ENCODE measurements around the gene SCARB1.

Gene SCARB1

DNA sequence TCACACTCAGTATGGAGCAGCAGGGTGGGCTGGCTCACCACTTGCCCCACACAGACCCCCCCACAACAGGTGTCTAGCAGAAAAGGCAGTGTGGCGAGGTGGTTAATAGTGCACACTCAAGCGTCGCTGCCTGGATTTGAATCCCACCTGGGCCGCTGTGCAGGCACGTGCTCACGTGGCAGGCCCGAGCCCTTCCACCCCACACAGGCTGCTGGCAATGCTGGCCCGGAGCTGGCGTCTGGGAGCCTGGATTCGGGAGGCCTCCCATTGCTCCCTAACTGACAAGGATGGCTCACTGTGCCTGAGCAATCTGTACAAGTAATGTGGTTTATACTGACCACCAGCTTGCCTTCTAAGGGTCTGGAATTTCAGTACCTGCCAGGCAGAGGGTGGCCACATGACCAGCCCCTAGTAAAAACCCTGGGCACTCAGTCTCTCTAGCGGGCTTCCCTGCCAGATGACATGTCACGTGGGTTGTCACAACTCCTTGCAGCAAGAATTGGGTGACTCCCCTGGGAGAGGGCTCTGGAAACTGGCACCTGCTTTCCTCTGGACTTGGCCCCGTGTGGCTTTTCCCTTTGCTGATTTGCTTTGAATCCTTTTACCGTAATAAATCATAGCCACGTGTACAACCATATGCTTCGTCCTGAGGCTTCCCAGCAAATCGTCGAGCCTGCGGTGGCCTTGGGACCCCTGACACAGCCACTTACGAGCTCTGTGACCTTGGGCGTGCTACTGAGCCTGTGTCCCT lies 72.8 kb downstream of the SCARB1 start:
- no peak for DNase-seq

DNA sequence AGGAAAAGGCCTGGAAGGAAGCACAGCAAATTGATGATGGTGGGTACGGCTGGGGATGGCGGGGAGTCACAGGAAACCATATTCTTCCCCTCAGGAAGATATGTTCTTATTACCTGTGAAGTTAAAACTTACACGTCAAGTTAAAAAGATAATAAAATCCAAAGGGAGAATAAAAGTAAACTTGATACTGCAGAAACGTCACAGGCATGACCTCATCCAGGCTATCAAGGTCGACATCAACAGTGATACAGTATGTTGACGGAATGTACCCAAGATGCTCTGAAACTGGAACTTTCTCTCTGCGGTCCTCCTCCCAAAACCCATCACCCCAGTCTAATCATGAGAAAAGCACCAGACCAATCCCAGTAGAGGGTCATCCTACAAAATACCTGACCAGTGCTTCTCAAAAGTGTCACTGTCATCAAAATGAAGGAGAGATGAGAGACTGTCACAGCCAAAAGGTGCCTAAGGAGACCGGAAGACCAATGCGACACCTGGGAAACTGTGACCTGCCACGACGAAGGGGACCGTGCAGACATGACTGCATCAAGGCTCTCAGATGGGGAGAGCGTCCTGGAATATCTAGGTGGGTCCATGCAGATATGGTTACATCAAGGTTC lies 74.6 kb downstream of the SCARB1 start:
- no peak for DNase-seq

DNA sequence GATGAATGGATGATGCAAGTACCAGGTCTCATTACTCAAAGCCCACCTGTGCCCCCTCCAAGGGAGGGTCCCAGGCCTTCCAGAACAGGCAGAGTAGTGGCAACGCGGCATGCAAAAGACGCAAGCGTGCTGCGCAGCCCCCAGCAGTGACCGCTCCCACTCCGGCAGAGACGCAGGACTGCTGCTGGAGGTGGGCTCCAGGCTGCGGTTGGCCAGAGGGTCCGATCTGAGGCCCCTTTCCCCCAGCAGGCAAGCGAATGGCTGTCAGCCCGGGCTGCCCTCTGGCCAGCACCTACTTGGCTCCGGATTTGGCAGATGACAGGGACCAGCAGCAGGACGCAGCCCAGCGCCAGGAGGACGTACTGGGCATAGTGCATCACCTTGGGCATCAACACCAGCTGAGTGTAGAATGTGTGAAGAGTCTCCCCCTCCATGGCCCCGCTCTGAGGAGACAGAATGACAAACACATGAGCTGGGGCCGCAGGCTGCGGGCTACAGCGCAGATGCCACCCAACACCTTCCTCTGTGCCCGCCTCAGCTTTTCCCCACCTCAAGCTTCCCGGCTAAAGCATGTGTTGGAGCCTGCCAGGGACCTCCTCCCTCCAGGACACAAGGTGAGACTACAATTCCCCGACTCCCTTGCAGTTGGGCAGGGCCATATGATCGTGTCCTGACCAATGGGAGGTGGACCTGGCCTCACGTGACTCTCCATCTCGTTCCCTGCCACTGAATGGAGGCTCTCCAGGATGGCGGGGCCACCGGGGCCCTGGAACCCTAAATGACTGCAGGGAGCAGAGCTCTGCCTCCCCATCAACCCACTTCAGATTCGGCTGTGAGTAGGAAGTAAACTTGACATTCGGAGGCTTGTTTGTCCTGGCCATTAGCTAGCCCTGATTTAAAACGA lies 77.4 kb downstream of the SCARB1 start:
- DNase-seq: no peak

DNA sequence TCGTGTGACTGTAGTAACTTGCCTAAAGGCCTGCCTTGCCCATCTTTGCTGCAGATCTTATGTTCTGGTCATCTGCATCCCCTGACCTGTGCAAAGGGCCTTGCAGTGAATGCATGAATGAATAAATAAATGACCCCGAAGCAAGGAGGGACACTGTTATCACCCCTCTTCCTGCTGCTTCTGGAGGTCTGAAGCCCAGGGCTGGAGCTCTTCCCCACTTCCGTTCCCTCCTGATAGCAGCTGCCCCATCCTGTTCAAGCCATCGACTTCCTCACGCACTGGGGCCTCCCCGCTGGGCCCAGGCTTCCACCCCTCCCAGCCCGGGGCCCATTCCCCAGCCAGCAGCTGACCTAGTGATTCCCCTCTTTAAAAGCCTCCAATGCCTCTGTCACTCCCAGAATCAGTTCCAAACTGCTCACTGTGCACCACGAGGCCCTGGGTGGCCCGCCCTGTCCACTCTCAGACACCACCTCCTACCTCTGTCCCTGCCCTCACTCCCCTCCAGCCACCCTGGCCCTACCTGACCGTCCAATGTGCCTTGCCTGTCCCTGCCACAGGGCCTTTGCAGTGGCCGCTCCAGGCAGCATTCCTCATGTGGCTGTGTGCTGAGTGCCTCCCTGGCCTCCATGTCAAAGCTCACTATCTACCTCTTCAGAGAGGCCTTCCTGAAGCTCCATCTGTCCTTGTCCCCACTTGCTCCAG lies 78.6 kb downstream of the SCARB1 start:
- no peak for DNase-seq

DNA sequence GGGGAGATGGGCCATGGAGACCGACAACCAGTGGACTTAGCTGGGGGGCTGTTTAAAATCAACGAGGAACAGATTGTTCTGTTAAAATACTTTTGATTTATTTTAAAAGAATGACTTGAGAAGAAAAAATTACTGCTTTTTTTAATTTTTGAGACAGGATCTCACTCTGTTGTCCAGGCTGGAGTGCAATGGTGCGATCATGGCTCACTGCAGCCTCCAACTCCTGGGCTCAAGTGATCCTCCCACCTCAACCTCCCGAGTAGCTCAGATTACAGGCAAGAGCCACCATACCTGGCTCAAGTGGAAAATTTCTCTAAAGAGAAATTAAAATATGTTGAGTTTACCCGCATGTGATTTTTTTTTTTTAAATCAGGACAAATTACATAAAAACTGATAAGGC lies 80.6 kb downstream of the SCARB1 start:
- DNase-seq: no peak

DNA sequence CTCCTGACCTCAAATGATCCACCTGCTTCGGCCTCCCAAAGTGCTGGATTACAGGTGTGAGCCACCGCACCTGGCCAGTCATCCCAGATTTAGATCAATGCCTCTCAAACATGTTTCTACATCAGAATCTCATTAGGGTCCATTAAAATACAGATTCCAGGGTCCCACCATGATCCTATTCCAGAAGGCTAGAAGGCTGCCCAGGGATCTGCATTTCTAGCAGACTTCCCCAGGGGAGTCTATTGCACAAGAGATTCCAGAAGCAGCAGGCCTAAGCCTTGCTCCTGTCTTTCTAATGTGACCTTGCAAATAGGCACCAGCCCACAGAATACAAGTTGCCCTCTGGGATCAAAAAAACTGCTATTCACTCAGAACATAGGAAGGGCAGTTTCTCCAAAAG lies 81.5 kb downstream of the SCARB1 start:
- DNase-seq: no peak

DNA sequence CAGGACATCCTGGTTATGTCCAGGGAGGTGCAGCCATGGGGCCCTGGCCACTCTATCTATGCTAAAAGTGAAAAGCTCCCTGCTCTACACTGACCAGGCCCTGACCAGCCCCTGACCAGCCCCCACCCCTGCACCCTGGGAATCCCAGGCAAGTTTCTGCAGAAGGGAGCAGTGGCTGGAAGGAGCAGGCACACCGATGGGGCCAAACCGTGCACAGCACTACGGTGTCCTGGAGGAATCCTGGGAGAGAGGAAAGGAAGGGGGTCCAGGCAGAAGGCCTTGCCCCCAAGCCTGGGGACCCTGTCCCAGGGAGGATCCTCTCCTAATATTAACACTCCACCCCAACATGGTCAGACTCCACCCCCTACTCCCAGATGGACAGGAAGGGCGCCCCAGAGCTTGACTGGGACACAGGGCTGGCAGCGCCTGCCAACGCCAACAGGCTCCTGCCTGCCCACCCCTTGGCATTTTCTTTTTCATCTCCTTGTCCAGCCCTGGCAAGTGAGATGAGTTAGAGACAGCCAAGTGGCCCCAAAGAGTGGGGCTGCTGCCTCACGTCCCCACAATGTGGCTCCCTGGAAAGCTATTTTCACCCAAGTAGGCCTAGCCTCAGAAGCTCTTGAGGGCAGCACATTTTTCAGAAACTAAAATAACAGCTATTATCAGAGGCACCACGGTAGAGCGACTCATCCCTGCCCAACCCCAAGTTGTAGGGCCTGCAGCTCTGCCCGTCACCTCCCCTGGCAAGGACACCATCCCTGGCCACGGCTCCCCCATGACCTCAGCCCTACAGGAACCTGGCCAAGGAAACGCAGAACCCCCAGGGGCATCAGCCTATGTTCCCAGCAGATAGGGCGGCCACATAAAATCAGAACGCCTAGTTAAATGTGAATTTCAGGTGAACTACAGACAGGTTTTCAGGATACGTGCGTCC lies 82.6 kb downstream of the SCARB1 start:
- DNase-seq: no peak

DNA sequence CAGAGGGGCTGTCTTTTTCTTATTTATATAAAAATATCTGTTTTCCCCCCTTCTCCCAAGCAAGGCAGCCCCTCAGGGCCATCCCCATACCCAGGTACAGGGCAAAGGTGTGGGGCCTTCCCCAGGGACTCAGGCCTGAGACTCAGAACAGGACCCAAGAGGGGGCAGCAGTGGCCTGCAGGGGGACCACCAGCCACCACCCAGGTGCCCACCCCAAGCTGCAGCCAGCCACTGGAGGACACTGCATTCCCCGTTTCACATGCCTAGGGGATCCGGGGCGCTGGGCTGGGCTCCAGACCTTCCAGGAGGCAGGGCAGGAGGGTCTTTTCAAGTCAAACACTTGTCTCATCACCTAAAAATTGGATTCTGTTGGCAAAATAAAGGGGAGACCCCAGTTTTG lies 83.3 kb downstream of the SCARB1 start:
- no peak for DNase-seq

DNA sequence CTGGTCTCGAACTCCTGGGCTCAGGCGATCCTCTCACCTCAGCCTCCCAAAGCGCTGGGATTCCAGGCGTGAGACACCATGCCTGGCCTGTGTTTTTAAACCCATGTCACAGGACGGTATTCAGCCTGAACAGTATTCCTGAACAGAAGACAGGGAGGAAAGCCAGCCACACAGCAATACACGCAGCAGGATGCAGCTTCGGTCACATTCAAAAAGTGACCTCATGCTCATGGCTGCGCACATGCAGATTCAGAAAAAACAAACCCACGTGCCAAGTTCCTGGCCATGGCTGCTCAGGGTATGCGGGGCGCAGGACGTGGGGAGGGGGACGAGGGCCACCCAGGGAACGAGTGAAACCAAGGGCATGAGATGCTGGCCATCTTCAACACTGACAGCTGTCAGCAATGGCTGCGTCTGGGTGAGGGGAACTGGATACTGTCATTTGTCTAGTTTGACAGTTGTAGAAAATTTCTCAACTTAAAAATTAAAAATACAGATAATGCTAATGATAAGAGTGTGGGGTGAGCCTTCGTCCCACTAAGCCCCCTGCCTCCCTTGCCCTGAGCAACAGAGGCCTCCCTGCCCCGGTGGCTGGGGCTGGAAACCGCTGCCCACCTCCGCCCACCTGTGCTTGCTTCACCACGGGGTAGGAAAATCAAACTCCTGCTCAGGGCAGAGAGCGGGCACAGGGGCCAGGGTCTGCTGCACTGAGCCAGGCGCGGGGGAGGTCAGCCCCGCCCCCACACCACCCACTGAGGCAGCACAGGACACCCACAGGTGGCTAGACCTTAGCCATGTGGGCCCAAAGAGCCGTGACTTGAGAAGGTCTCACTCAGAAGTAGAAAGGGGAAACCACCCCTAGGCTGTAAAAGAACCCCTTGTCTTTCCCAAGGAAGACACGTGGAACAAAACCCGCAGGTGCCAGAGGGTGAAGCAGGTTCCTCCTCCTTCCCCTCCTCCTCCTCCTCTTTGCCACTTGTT lies 84.2 kb downstream of the SCARB1 start:
- DNase-seq: no peak

DNA sequence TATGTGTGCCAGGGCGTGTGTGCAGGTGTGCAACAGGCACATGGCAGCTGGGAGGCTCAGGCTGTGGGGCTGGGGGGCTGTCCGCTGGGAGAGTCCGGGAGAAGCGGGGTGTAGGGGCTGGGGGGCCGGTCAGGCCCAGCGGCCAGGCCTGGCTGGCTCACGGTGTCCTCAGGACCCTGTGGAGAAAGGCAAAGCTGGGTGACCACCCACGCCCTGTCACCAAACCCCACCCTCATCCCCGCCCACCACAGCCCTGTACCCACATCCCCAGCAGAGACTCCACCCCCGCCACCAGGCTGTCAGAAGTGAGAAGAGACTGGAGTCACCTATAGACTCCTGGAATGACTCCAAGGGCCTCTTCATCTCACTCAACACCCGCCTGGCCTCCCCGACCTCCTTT lies 85.3 kb downstream of the SCARB1 start:
- DNase-seq: no peak

DNA sequence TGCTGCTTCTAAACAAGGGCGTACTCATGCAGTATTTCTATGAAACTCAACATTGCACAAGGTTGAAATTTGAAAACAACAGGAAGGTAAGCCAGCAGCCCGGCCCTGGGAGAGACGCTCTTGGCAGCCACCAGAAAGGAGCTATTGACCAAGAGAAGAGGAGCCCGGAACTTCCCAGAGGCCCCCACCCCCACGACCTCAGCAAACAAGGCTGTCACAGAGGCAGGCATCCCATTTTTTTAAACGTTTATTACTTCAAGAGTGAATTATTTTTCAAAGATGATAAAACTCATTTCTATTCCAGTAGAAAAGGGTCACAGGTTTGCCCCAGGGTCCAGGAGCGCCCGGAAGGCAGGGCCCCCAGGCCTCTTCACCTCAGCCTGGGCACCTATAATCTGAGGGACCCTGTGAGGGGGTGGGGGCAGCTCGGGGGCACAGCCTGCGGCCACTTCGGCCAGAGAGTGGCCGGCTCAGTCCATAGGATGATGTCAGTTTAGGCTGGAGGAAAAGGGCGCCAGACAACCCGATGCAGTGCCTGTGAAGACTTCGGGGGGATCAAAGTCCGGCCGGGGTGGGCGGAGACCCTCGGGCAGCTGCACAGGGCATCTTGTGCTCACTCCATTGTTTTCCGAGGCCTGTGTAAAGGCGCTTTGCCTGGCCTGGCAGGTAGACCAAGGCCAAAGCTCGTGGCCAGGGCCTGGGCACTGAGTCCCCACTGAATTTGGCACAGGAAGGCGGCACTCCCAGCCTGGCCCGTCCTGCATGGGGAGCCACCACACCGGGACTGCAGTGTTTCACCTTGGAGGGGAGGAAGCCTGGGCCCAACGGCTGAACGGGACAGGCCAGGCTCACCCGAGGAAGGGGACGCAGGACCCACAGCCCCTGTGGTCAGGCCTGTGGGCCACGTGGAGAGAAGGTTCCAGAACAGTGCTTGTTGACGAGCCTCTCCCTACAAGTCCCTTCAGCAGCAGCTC lies 86.0 kb downstream of the SCARB1 start:
- no peak for DNase-seq

DNA sequence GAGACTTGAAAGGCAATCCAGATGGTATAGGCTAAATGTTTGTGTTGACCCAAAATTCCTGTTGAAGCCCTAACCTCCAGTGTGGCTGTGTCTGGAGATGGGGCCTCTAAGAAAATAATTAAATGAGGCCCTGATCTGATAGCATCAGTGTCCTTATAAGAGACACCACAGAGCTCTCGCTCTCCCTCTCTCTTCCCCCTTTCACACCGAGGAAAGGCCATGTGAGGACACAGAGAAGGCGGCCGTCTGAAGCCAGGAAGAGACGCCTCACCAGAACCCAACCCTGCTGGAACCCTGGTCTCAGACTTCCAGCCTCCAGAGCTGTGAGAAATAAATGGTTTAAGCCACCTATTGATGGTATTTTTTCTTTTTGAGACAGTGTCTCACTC lies 87.5 kb downstream of the SCARB1 start:
- DNase-seq: no peak

DNA sequence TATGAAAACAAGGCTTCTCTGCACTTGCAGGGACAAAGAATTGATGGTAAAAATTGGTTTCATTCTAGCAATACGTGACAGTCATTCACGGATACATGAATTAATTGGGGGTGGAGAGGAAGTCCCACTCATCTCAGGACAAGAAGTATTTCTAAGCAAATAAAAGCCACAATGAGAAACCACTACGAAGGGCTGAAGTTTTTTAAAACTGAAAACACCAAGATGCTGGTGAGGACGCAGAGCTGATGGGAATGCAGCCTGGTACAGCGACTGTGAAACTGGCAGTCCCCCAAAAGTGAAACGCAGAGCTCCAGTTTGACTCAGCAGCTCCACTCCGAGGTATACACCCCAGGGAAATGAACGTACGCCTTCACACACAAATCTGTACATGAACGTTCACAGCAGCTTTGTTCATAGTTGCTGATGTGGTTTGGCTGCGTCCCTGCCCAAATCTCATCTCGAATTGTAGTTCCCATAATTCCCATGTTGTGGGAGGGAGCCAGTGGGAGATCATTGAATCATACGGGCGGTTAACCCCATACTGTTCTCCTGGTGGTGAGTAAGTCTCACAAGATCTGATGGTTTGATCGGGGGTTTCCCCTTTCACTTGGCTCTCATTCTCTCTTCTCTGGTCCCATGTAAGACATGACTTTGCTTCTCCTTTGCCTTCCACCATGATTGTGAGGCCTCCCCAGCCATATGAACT lies 89.0 kb downstream of the SCARB1 start:
- DNase-seq: peak; percentile 65

DNA sequence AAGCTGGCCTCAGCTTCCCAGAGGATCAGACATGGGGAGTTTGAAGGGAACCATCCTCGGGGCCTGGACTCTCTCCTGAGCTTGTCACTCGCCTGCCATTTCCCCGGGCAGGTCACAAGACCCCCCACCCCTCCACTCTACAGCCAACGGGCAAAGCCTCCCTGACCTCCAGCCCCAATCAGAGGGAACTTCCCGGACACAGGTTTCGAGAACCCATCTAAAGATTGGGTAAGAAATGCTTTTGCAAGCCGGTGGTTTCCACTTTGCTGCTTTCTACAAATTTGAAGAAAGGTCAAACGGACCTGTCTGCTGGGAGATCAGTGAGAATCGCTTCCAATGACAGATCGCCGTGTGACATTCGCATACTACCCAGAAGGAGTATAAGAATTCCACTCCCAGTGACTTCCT lies 89.6 kb downstream of the SCARB1 start:
- no peak for DNase-seq

DNA sequence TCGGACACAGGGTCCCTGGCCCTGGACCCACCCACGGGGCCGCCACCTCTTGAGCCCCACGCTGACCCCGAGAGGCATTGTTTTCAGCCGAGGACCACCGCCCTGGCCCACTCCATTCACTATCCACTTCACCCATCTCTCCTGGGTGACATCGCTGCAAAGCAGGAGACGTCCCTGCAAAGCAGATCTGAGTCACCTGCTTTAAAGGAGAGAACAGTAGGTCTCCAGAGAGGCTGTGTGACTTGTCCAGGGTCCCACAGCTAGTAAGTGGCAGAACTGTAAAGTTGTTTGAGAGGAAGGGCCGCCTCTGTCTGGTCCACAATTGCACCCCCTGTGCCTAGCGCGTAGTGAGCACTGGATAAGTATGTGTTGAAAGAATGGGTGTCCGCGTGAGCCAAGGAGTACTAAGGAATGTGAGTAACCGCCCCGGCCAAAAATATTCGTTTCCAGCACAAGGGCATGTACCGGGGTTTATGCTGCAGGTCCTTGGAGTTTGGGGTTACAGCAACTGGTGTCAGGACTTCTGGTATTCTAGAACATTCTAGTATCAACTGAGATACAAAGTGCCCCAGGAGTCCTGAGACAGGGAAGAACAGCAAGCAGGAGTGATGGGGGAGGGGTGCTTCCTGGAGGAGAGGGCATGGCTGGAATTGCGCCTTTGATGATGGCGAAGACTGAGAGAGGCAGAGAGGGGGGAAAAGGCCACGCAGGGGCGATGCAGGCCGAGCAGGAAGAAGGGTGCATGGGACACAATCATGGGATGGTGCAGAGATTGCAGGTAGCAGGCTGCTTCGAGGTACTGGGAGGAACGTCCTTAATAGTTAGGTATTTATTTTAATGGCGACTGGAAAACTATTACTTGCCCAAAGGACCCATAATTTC lies 91.1 kb downstream of the SCARB1 start:
- DNase-seq: no peak

DNA sequence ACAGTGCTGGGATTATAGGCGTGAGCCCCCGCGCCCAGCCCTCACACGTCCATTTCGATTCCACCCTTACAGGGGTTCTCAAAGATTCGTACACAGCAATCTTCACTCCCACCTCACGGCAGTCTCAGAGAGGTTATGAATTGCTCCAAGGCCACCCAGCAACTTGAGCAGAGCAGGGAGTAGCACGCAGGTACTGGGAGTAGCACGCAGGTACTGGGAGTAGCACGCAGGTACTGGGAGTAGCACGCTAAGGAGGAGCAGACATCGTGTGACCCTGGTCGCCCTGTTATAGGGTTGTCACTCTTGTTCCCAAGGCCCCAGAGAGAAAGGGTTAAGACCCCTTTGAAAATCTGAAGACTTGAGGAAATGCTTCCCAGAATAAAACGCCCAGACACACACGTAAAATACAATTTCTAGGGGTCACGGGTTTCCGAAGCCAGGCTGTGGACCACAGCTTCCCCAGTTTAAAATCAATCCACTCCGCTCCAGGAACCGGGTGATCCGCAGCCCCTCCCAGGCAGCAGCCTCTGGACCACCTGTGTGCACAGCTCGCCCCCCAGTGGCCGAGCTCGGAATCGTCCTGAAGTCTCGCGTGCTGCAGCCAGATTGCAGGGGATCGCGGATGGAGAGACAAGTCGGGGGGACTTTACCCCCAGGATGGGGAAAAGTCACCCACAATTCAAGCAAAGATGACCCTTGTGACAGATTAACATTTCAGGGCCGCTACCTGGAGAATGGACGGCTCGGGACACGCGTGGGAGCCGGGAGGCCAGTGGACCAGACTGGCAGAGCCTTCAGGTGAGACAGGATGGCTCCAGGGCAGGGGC lies 92.0 kb downstream of the SCARB1 start:
- peak; percentile 87 for DNase-seq

DNA sequence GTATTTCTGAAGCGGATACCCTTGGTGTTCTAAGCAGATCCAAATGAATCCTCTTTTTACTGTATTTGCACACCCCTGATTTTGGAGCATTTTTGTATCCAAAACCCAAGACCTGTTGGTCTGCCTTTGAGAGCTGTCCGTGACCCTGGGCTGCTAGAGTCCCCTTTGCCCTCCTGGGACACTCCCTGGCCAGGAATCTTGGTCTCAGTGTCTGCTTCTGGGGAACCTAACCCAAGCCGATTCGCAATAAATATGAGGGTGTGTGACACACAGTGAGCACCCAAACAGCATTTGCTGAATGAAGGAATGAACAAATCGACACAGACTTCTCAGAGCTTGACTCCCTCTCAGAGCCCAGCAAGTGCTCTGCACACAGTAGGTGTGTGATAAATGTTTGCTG lies 92.9 kb downstream of the SCARB1 start:
- no peak for DNase-seq
